NB4 (cell line): Measurements from ENCODE around the gene AKIRIN2.
A peak's percentile ranks its signal among the peaks of the same experiment; 100 is the strongest.

Source experiments
- MAX ChIP-seq: IDR thresholded peaks from 2 replicates; pipeline ENCODE4 v1.6.1; 2011; ENCODE audit warnings: low read depth, low read length
- MYC ChIP-seq: IDR thresholded peaks from 2 replicates; pipeline ENCODE4 v1.6.1; 2011; ENCODE audit warnings: low read depth, low read length
- POLR2A ChIP-seq: IDR thresholded peaks from 2 replicates; pipeline ENCODE4 v1.6.1; 2011; ENCODE audit warnings: mild to moderate bottlenecking; ENCODE audit not compliant: insufficient read length; ENCODE audit errors: extremely low read depth

GRCh38 chr6:87716928-87717614 is 15.0 kb upstream of the AKIRIN2 start:
- peak; percentile 86 for TF ChIP-seq MAX
- TF ChIP-seq MYC = no peak
- no peak for TF ChIP-seq POLR2A
